ENCODE data around the gene LCE1F. TPM values are rescaled to one million over a fixed set of nuclear protein-coding genes. Genes with fewer than 3 reads are reported as not detected.

Gene LCE1F, protein sequence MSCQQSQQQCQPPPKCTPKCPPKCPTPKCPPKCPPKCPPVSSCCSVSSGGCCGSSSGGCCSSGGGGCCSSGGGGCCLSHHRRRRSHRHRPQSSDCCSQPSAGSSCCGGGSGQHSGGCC
- not detected for total RNA-seq
- polyA plus RNA-seq = not detected

DNA sequence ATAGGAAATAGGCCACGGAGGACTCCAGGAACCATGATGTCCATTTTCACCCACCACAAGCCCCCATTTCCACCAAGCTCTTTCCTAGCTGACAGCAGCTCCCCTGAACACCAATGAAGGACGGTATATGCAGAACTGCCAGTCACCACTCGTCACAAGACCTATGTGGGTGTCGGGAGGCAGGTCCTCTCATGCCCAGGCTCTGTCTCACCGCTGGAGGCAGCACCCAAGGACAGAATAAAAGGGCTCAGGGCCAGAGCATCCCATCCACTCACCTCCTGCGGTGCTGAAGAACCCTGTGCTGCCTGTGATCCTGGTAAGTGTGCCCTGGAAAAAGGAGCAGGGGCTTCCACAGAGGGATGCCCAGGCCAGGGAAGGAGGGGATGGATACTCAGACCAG lies at the start of gene LCE1F:
TSS of gene LCE1F (plus strand) at position 266 of the 400 bp plus-strand sequence. CDS start 1,232 bp downstream, outside the sequence.
- H3K27ac ChIP-seq (ENCODE audit: low read depth, low read length) = no peak within 1 kb of the TSS
- intact Hi-C loops (cut with micrococcal nuclease) = no loop called here
- peaks cover 13 to 16% of the 10 kb centered on the region in 2 donors for H3K27me3 Mint-ChIP-seq
- H3K9me3 ChIP-seq (ENCODE audit: control insufficient read depth in 1 of 2, low read length in 2 of 2) = no peaks in the 10 kb centered on the region
- no peaks in the 10 kb centered on the region for H3K4me1 Mint-ChIP-seq
- no peak for DNase-seq
- CTCF ChIA-PET (ENCODE audit: partially characterized antibody) = no interaction called here
- H3K4me1 ChIP-seq (ENCODE audit: insufficient read depth, low read length) = no peaks in the 10 kb centered on the region
- no peak within 1 kb of the TSS for H3K4me3 ChIP-seq (ENCODE audit: low read length in 2 of 2)
- H3K36me3 Mint-ChIP-seq = no peaks in the 10 kb centered on the region
- H3K36me3 ChIP-seq (ENCODE audit: insufficient read depth, low read length) = no peaks in the 10 kb centered on the region
- H3K27me3 ChIP-seq (ENCODE audit: insufficient read depth, low read length) = no peaks in the 10 kb centered on the region
- H3K27ac Mint-ChIP-seq = no peak within 1 kb of the TSS
- POLR2A ChIA-PET (ENCODE audit: partially characterized antibody) = no interaction called here
- H3K4me3 Mint-ChIP-seq = no peak within 1 kb of the TSS
- H3K9me3 Mint-ChIP-seq = peaks cover 0 to 7% (median 0%) of the 10 kb centered on the region in 8 donors

DNA sequence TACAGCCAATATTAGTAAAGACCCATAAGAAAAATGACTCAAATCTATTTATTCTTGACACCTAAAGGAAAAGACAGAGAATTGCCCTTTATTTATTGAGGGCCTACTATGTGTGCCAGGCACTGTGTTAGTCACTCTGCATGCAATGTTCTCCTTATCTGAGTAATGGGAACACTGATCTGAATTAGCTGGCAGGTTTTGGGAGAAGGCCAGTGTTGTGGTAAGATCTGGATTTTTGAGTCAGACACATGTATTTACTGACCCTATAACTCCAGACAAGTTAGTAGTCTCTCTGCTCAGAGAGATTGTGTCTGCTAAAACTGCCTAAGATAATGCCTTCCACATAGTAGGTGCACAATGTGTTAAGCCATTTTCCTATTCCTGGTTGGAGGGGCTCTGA lies 49.7 kb upstream of the LCE1F start:
- no peak overlapping the region for H3K4me3 Mint-ChIP-seq
- peaks cover 3 to 6% of the 10 kb centered on the region in 2 donors for H3K27me3 Mint-ChIP-seq
- intact Hi-C loops (cut with micrococcal nuclease) = no loop called here
- no peaks in the 10 kb centered on the region for H3K27me3 ChIP-seq (ENCODE audit: insufficient read depth, low read length)
- H3K27ac ChIP-seq (ENCODE audit: low read depth, low read length) = no peak overlapping the region
- H3K4me1 Mint-ChIP-seq = no peaks in the 10 kb centered on the region
- no peaks in the 10 kb centered on the region for H3K36me3 ChIP-seq (ENCODE audit: insufficient read depth, low read length)
- CTCF ChIA-PET (ENCODE audit: partially characterized antibody) = no interaction called here
- H3K4me3 ChIP-seq (ENCODE audit: low read length in 2 of 2) = no peak overlapping the region
- H3K27ac Mint-ChIP-seq = no peak overlapping the region
- no peaks in the 10 kb centered on the region for H3K4me1 ChIP-seq (ENCODE audit: insufficient read depth, low read length)
- H3K9me3 Mint-ChIP-seq = no peaks in the 10 kb centered on the region
- H3K36me3 Mint-ChIP-seq = no peaks in the 10 kb centered on the region
- H3K9me3 ChIP-seq (ENCODE audit: control insufficient read depth in 1 of 2, low read length in 2 of 2) = no peaks in the 10 kb centered on the region
- POLR2A ChIA-PET (ENCODE audit: partially characterized antibody) = no interaction called here
- DNase-seq = no peak

DNA sequence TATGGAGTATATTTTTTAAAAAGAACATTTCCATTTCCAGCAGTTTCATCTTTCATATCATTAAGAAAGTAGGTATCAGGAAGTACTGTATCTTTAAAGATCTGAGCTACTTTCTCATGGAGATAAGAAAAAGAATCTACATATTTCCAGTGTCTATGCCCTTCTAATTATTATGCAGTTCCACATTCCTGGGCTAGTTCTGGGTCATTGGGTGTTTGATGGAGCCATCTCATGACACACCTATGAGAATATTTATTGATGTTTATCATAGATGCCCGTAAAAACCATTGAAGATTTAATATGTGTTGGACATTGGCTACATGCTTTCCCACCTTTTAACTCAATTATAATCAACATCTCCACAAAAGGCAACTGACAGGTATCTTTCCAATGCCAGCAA lies 46.0 kb upstream of the LCE1F start:
- intact Hi-C loops (cut with micrococcal nuclease) = no loop called here
- Histone ChIP-seq H3K4me1 (ENCODE audit: insufficient read depth, low read length) (no peaks in the 10 kb centered on the region), H3K9me3 (ENCODE audit: control insufficient read depth in 1 of 2, low read length in 2 of 2) (no peaks in the 10 kb centered on the region), H3K27me3 (ENCODE audit: insufficient read depth, low read length) (no peaks in the 10 kb centered on the region), H3K4me3 (ENCODE audit: low read length in 2 of 2) (no peak overlapping the region), H3K36me3 (ENCODE audit: insufficient read depth, low read length) (no peaks in the 10 kb centered on the region), H3K27ac (ENCODE audit: low read depth, low read length) (no peak overlapping the region)
- Mint-ChIP-seq H3K4me3 (no peak overlapping the region), H3K27ac (no peak overlapping the region), H3K4me1 (no peaks in the 10 kb centered on the region), H3K36me3 (no peaks in the 10 kb centered on the region), H3K9me3 (no peaks in the 10 kb centered on the region), H3K27me3 (peaks cover 3 to 7% of the 10 kb centered on the region in 2 donors)
- ChIA-PET POLR2A (ENCODE audit: partially characterized antibody) (no interaction called here), CTCF (ENCODE audit: partially characterized antibody) (no interaction called here)
- no peak for DNase-seq

DNA sequence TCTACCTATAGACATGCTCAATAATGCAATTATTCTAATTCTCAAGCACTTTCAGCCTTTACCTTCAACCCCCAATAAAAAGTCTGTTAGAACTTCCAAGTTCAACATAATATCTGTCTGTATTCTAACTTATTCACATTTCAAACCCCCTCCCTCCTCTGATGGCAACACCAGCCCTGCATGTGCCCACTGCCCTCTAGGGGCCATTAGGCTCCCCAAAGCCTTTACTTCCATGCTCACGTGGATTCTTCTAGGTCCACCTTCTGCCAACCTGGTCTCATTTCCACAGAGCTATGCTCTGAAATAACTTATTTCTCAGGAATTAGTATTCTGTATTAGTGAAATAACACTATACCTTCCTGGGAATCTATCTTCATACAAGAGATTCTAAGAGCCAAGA lies 39.3 kb upstream of the LCE1F start:
- Mint-ChIP-seq H3K27me3 (peaks cover 14 to 18% of the 10 kb centered on the region in 2 donors), H3K4me1 (no peaks in the 10 kb centered on the region), H3K9me3 (no peaks in the 10 kb centered on the region), H3K4me3 (no peak overlapping the region), H3K27ac (no peak overlapping the region), H3K36me3 (no peaks in the 10 kb centered on the region)
- intact Hi-C loops (cut with micrococcal nuclease) = no loop called here
- DNase-seq = no peak
- Histone ChIP-seq H3K9me3 (ENCODE audit: control insufficient read depth in 1 of 2, low read length in 2 of 2) (no peaks in the 10 kb centered on the region), H3K27ac (ENCODE audit: low read depth, low read length) (no peak overlapping the region), H3K27me3 (ENCODE audit: insufficient read depth, low read length) (no peaks in the 10 kb centered on the region), H3K4me3 (ENCODE audit: low read length in 2 of 2) (no peak overlapping the region), H3K4me1 (ENCODE audit: insufficient read depth, low read length) (no peaks in the 10 kb centered on the region), H3K36me3 (ENCODE audit: insufficient read depth, low read length) (no peaks in the 10 kb centered on the region)
- ChIA-PET POLR2A (ENCODE audit: partially characterized antibody) (no interaction called here), CTCF (ENCODE audit: partially characterized antibody) (no interaction called here)

DNA sequence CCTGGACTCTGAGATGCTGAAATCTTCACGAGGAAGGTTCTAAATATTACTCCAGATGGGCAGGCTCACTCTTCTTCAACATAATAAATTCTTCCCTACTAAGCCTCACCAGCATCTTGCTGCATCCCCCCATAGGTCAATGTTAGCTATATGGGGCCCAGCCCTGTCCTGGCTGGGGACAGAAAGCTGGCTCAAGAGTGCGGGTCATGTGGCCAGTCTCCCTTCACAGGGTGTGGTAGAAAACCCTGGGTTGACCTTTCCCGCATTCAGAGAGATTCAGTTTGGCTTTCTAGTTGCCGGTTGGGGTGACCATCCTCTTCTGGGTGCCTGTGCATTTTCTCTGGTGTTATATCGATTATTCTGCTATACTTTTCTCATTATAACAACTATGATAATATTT lies 36.9 kb upstream of the LCE1F start:
- peaks cover 18 to 24% of the 10 kb centered on the region in 2 donors for H3K27me3 Mint-ChIP-seq
- CTCF ChIA-PET (ENCODE audit: partially characterized antibody) = no interaction called here

DNA sequence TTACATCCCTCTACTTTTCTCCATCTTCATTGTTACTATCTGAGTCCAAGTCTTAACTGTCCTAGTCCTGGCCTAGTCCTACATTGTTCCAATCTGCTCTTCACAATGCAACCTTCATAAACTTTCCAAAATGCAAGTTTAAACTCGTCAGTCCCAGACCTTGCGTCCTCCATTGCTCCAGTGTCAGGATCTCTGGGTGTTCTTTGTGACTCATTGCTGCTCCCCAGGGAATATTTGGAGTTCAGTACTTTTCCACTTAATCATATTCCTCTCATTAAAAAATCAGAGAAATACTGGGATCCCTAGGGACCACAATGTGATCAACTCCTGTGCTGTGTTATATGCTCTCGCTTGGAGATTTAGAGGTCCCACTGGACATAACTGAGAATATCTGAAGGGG lies 35.1 kb upstream of the LCE1F start:
- Histone ChIP-seq H3K27me3 (ENCODE audit: insufficient read depth, low read length) (no peaks in the 10 kb centered on the region), H3K4me1 (ENCODE audit: insufficient read depth, low read length) (no peaks in the 10 kb centered on the region), H3K36me3 (ENCODE audit: insufficient read depth, low read length) (no peaks in the 10 kb centered on the region), H3K4me3 (ENCODE audit: low read length in 2 of 2) (no peak overlapping the region), H3K9me3 (ENCODE audit: control insufficient read depth in 1 of 2, low read length in 2 of 2) (no peaks in the 10 kb centered on the region), H3K27ac (ENCODE audit: low read depth, low read length) (no peak overlapping the region)
- no peak for DNase-seq
- Mint-ChIP-seq H3K4me3 (no peak overlapping the region), H3K4me1 (no peaks in the 10 kb centered on the region), H3K9me3 (no peaks in the 10 kb centered on the region), H3K27me3 (peaks cover 19 to 28% of the 10 kb centered on the region in 2 donors), H3K36me3 (no peaks in the 10 kb centered on the region), H3K27ac (no peak overlapping the region)
- intact Hi-C loops (cut with micrococcal nuclease) = no loop called here
- CTCF ChIA-PET (ENCODE audit: partially characterized antibody) = no interaction called here
- POLR2A ChIA-PET (ENCODE audit: partially characterized antibody) = no interaction called here

More for the DNA sequence above, 36.9 kb upstream of the LCE1F start:
- H3K36me3 ChIP-seq (ENCODE audit: insufficient read depth, low read length) = no peaks in the 10 kb centered on the region
- H3K4me3 ChIP-seq (ENCODE audit: low read length in 2 of 2) = no peak overlapping the region
- DNase-seq = no peak
- no peaks in the 10 kb centered on the region for H3K4me1 ChIP-seq (ENCODE audit: insufficient read depth, low read length)
- Mint-ChIP-seq H3K4me3 (no peak overlapping the region), H3K36me3 (no peaks in the 10 kb centered on the region), H3K27ac (no peak overlapping the region), H3K4me1 (no peaks in the 10 kb centered on the region), H3K9me3 (no peaks in the 10 kb centered on the region)
- H3K27ac ChIP-seq (ENCODE audit: low read depth, low read length) = no peak overlapping the region
- POLR2A ChIA-PET (ENCODE audit: partially characterized antibody) = no interaction called here
- no peaks in the 10 kb centered on the region for H3K9me3 ChIP-seq (ENCODE audit: control insufficient read depth in 1 of 2, low read length in 2 of 2)
- no peaks in the 10 kb centered on the region for H3K27me3 ChIP-seq (ENCODE audit: insufficient read depth, low read length)
- intact Hi-C loops (cut with micrococcal nuclease) = no loop called here

DNA sequence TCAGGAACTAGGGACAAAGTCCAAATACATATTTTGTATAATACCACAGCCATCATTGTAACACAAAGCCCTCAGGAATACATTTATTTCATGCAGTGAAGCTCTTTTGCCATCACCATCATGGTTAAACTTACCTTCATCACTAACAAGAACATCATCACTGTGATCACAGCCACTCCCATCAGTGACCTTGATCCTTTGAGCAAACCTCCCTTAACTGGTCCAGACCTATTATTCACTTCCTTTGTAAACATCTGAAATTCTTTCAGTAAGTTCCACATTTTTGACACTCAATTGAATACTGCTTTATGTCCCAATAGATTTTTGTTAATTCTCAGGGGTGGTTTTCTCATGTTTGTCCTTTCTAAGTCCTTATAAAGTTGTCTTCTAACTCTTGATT lies 33.3 kb upstream of the LCE1F start:
- intact Hi-C loops (cut with micrococcal nuclease) = no loop called here
- H3K27ac Mint-ChIP-seq = no peak overlapping the region
- POLR2A ChIA-PET (ENCODE audit: partially characterized antibody) = no interaction called here
- peaks cover 17 to 33% of the 10 kb centered on the region in 2 donors for H3K27me3 Mint-ChIP-seq
- Histone ChIP-seq H3K9me3 (ENCODE audit: control insufficient read depth in 1 of 2, low read length in 2 of 2) (no peaks in the 10 kb centered on the region), H3K27ac (ENCODE audit: low read depth, low read length) (no peak overlapping the region), H3K27me3 (ENCODE audit: insufficient read depth, low read length) (no peaks in the 10 kb centered on the region), H3K4me1 (ENCODE audit: insufficient read depth, low read length) (no peaks in the 10 kb centered on the region), H3K4me3 (ENCODE audit: low read length in 2 of 2) (no peak overlapping the region), H3K36me3 (ENCODE audit: insufficient read depth, low read length) (no peaks in the 10 kb centered on the region)
- no peaks in the 10 kb centered on the region for H3K4me1 Mint-ChIP-seq
- no peaks in the 10 kb centered on the region for H3K9me3 Mint-ChIP-seq
- DNase-seq = no peak
- H3K36me3 Mint-ChIP-seq = no peaks in the 10 kb centered on the region
- no peak overlapping the region for H3K4me3 Mint-ChIP-seq
- CTCF ChIA-PET (ENCODE audit: partially characterized antibody) = no interaction called here
